ENCODE measurements around the gene INPP4A.

- TF ChIP-seq CTCF (IDR thresholded peaks at IDR 0.05) (peak; percentile 74), ZFX (IDR thresholded peaks at IDR 0.05; ENCODE audit: borderline replicate concordance) (no peak)
These were observed 157.0 kb downstream of the INPP4A start for GRCh38 chr2:98601532-98602132.

All from 22Rv1 (cell line).